Upper lobe of left lung (tissue), 6 donors: ENCODE data around the gene SH2B3. TPM values are rescaled to one million over a fixed set of nuclear protein-coding genes. Genes with fewer than 3 reads are reported as not detected.

ENCODE experiments used
- ATAC-seq, 2 donors: fragments of 200-7000 bp; cut with Tn5 transposase; one replicate each; pipeline ENCODE4 v1.9.1; 2022; ENCODE audit warnings: mild to moderate bottlenecking in 2 of 2, moderate library complexity in 2 of 2; ENCODE audit not compliant: low FRiP score in 2 of 2
- DNase-seq, 2 donors: peaks; one replicate each; pipeline ENCODE4 v3.0.0-alpha.2; 2019 to 2020
- H3K27ac ChIP-seq, 4 donors: fragments of 200-600 bp; sonication (generic); one replicate each; pipeline ENCODE4 v1.5.1; 2016 to 2019
- H3K27me3 ChIP-seq, 4 donors: fragments of 200-600 bp; sonication (generic); one replicate each; pipeline ENCODE4 v1.5.1; 2017 to 2019
- H3K36me3 ChIP-seq, 4 donors: fragments of 200-600 bp; sonication (generic); one replicate each; pipeline ENCODE4 v1.5.1; 2016 to 2019
- H3K4me1 ChIP-seq, 4 donors: fragments of 200-600 bp; sonication (generic); one replicate each; pipeline ENCODE4 v1.5.1; 2018 to 2019
- H3K4me3 ChIP-seq, 4 donors: fragments of 200-600 bp; sonication (generic); one replicate each; pipeline ENCODE4 v1.5.1; 2017 to 2019; ENCODE audit warnings: mild to moderate bottlenecking in 2 of 4, moderate library complexity in 1 of 4
- H3K9me3 ChIP-seq, 4 donors: fragments of 200-600 bp; sonication (generic); one replicate each; pipeline ENCODE4 v1.5.1; 2018 to 2019
- CTCF ChIP-seq, 6 experiments: fragments of 450-650 bp in 4 of 6; fragments of 200-600 bp in 2 of 6; sonication (generic) in 2 of 6; IDR thresholded peaks; one replicate each; pipeline ENCODE4 v1.5.1; 2016 to 2019; ENCODE audit warnings: antibody characterized with exemption in 6 of 6
- EP300 ChIP-seq, 4 donors: sonication (generic); formaldehyde crosslinking; IDR thresholded peaks; one replicate each; pipeline ENCODE4 v1.5.1; 2017; ENCODE audit warnings: antibody characterized with exemption in 4 of 4, control low read depth in 2 of 4
- POLR2A ChIP-seq, 4 donors: fragments of 450-650 bp; IDR thresholded peaks; one replicate each; pipeline ENCODE4 v1.5.1; 2016 to 2017; ENCODE audit warnings: antibody characterized with exemption in 4 of 4, mild to moderate bottlenecking in 2 of 4
- POLR2AphosphoS5 ChIP-seq, 2 donors: sonication (generic); formaldehyde crosslinking; IDR thresholded peaks; one replicate each; pipeline ENCODE4 v1.5.1; 2017; ENCODE audit warnings: antibody characterized with exemption in 2 of 2
- WGBS, 2 donors: methylation state at CpG; one replicate each; pipeline ENCODE4 v1.1.5; 2017 to 2018; 5-methylcytosine and 5-hydroxymethylcytosine counted together
- total RNA-seq, 6 donors: library from RNA; depleted of rRNA in 4 of 6; stranded (reverse); fragments of >200 nt in 4 of 6; gene quantifications; one replicate each; pipeline versions ENCODE4 v1.1.0 to v1.2.1, GENCODE V29; 2016 to 2021
- donor health status: DM: no; HTN: no; CAD: no; lungs with moderate emphysema.
- donor health status: DM: no; HTN: yes; CAD: no; lungs with severe emphysema.

SH2B3 gene
- total RNA-seq, 6 donors from 2014 or later, result 24.8 to 128 (median 52.5) TPM

GRCh38 chr12:111419784-111420183, 14.1 kb downstream of the SH2B3 start:
- Histone ChIP-seq H3K4me3 (no peak overlapping the region), H3K4me1 (peaks cover 8 to 25% (median 10%) of the 10 kb centered on the region in 4 donors), H3K9me3 (no peaks in the 10 kb centered on the region), H3K27ac (no peak overlapping the region), H3K27me3 (no peaks in the 10 kb centered on the region), H3K36me3 (peaks cover 0 to 51% (median 26%) of the 10 kb centered on the region in 4 donors)
- WGBS, 2 donors, result 92 to 97% methylated on average over 5 of the region's 5 CpGs
- DNase-seq, result no peak
- TF ChIP-seq POLR2A (IDR thresholded peaks at IDR 0.05) (no peak), POLR2AphosphoS5 (IDR thresholded peaks at IDR 0.05) (no peak), CTCF (IDR thresholded peaks at IDR 0.05) (no peak), EP300 (IDR thresholded peaks at IDR 0.05) (no peak)
- ATAC-seq, result no peak

- H3K9me3 ChIP-seq, result no peaks in the 10 kb centered on the region
- no peaks in the 10 kb centered on the region for H3K27me3 ChIP-seq
- ATAC-seq (no peak), DNase-seq (no peak)
- 85 to 92% methylated on average over 7 of the region's 7 CpGs for WGBS, 2 donors
- TF ChIP-seq POLR2AphosphoS5 (IDR thresholded peaks at IDR 0.05) (no peak), CTCF (IDR thresholded peaks at IDR 0.05) (no peak), POLR2A (IDR thresholded peaks at IDR 0.05) (no peak), EP300 (IDR thresholded peaks at IDR 0.05) (no peak)
- no peak overlapping the region for H3K4me3 ChIP-seq
- H3K36me3 ChIP-seq, result peaks cover 0 to 51% (median 26%) of the 10 kb centered on the region in 4 donors
- no peak overlapping the region for H3K27ac ChIP-seq
- peaks cover 15 to 32% (median 17%) of the 10 kb centered on the region in 4 donors for H3K4me1 ChIP-seq
Measured at GRCh38 chr12:111420494-111420893, 14.8 kb downstream of the SH2B3 start.

GRCh38 chr12:111424189-111424792, 18.6 kb downstream of the SH2B3 start:
- H3K27ac ChIP-seq, result peak overlapping the region in 2 of 4 donors; percentile 17 to 32
- DNase-seq, result no peak
- no peak for TF ChIP-seq CTCF (IDR thresholded peaks at IDR 0.05)
- TF ChIP-seq POLR2AphosphoS5 (IDR thresholded peaks at IDR 0.05), result no peak
- no peak for TF ChIP-seq POLR2A (IDR thresholded peaks at IDR 0.05)
- no peak for TF ChIP-seq EP300 (IDR thresholded peaks at IDR 0.05)
- H3K4me1 ChIP-seq, result peaks cover 44 to 58% (median 48%) of the 10 kb centered on the region in 4 donors
- peaks cover 0 to 30% (median 14%) of the 10 kb centered on the region in 4 donors for H3K36me3 ChIP-seq
- ATAC-seq, result no peak
- no peak overlapping the region for H3K4me3 ChIP-seq
- H3K9me3 ChIP-seq, result no peaks in the 10 kb centered on the region
- WGBS, 2 donors, result 88 to 90% methylated on average over 5 to 10 of the region's 11 CpGs
- no peaks in the 10 kb centered on the region for H3K27me3 ChIP-seq

- H3K27ac ChIP-seq, result peak overlapping the region in 3 of 4 donors; percentile 32 to 49 (median 46)
- peaks cover 49 to 64% (median 53%) of the 10 kb centered on the region in 4 donors for H3K4me1 ChIP-seq
- TF ChIP-seq EP300 (IDR thresholded peaks at IDR 0.05) (no peak), POLR2A (IDR thresholded peaks at IDR 0.05) (no peak), CTCF (IDR thresholded peaks at IDR 0.05) (no peak), POLR2AphosphoS5 (IDR thresholded peaks at IDR 0.05) (no peak)
- WGBS, 2 donors, result 89 to 98% methylated on average over 5 to 6 of the region's 6 CpGs
- H3K36me3 ChIP-seq, result peaks cover 0 to 24% (median 11%) of the 10 kb centered on the region in 4 donors
- no peak for ATAC-seq
- no peaks in the 10 kb centered on the region for H3K9me3 ChIP-seq
- no peak for DNase-seq
- no peak overlapping the region for H3K4me3 ChIP-seq
- H3K27me3 ChIP-seq, result no peaks in the 10 kb centered on the region
Measured at GRCh38 chr12:111424793-111425251, 19.1 kb downstream of the SH2B3 start.
